ENCODE results near the gene BLVRB.
A peak's percentile ranks its signal among the peaks of the same experiment; 100 is the strongest.

DNA sequence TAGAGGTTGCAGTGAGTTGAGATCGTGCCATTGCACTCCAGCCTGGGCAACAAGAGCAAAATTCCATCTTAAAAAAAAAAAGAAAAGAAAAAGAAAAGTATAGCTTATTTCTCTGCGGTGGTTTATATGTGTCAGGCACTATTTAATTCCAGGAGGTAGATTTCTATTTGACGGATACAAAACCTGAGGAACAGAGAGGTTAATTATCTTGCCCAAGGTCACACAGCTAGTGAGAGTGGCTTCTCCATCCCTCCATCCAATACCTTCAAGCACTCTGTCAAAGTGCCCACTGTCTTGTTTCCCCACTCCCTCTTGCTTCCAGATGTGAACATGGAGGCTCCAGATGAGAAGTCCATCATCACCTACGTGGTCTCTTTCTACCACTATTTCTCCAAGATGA is 36.1 kb upstream of the BLVRB start:
- TF ChIP-seq BHLHE40 (IDR thresholded peaks at IDR 0.05; ENCODE audit: low read depth, low read length) (no peak), USF2 (IDR thresholded peaks at IDR 0.05) (no peak), SMC3 (IDR thresholded peaks at IDR 0.05) (no peak), RARB (CRISPR knock-in tag; IDR thresholded peaks at IDR 0.05) (no peak), ESRRA (IDR thresholded peaks at IDR 0.05; ENCODE audit: borderline replicate concordance, low read length) (no peak), MAX (IDR thresholded peaks at IDR 0.05) (no peak), ZSCAN20 (CRISPR knock-in tag; IDR thresholded peaks at IDR 0.05) (no peak), POLR2A (IDR thresholded peaks at IDR 0.05; ENCODE audit: low read length) (no peak), CEBPB (IDR thresholded peaks at IDR 0.05) (no peak), ZFP36 (IDR thresholded peaks at IDR 0.05; ENCODE audit: borderline replicate concordance, partially characterized antibody) (peak; percentile 56)
- TF ChIP-seq, protein P1, sequence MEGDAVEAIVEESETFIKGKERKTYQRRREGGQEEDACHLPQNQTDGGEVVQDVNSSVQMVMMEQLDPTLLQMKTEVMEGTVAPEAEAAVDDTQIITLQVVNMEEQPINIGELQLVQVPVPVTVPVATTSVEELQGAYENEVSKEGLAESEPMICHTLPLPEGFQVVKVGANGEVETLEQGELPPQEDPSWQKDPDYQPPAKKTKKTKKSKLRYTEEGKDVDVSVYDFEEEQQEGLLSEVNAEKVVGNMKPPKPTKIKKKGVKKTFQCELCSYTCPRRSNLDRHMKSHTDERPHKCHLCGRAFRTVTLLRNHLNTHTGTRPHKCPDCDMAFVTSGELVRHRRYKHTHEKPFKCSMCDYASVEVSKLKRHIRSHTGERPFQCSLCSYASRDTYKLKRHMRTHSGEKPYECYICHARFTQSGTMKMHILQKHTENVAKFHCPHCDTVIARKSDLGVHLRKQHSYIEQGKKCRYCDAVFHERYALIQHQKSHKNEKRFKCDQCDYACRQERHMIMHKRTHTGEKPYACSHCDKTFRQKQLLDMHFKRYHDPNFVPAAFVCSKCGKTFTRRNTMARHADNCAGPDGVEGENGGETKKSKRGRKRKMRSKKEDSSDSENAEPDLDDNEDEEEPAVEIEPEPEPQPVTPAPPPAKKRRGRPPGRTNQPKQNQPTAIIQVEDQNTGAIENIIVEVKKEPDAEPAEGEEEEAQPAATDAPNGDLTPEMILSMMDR (IDR thresholded peaks at IDR 0.05) = no peak

Measured in A549 (cell line).